TTC549 (cell line): Measurements from ENCODE around the gene ADAMTS16.

Experiments used
- FAIRE-seq: peaks from 2 replicates; lab custom pipeline; 2012; peaks lifted over from hg19 to GRCh38; lab: Jason Lieb, UNC

ADAMTS16 gene

DNA sequence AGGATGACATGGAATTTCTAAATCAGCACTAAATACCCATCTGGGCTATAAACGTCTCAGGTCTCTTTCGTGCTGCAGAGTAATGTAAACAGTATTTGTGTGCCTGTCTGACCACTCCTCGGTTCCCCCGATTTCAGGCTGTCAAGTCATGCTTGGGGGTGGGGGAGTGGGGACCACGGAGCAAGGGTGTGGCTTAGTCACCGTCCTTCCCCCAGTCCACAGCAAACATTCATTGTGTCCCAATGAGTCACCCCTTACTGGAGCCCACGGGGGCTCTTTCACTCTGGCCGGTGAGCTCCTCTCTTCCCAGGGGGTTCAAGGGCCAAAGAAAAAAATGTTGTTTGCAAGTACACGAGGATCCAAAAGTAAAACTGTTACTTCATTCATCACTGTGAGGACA is 210.0 kb downstream of the ADAMTS16 start:
- no peak for FAIRE-seq

DNA sequence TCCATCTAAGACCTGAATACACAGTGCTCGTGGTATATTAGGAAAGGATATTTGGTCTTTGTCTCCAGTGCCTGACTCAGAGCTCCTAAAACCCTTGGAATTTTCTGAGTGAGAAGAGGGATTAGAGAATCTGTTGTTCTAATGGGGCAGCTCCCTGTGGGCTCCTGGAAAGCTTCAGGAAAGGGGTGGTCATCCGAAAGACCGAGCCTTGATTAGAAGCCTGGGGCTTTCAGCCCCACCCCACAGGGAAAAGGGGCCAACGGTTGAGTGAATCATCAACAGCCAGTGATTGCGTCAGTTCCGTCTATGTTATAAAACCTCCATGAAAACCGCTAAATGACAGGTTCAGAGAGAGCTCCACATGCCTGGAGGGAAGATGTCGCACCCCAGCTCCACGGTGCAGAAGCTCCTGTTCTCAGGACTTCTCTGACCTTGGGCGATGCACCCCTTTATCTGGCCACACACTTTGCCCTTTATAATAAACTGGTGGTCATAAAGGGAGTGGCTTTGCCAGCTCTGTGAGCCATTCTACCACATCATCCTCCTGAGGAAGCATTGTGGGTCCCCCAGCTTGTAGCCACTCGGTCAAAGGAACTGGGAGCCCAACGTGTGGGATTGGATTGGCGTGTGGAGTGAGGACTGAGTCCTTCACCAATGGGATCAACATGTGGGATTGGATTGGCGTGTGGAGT is 211.3 kb downstream of the ADAMTS16 start:
- no peak for FAIRE-seq

GRCh38 chr5:5352675-5353074 is 212.5 kb downstream of the ADAMTS16 start:
- no peak for FAIRE-seq

DNA sequence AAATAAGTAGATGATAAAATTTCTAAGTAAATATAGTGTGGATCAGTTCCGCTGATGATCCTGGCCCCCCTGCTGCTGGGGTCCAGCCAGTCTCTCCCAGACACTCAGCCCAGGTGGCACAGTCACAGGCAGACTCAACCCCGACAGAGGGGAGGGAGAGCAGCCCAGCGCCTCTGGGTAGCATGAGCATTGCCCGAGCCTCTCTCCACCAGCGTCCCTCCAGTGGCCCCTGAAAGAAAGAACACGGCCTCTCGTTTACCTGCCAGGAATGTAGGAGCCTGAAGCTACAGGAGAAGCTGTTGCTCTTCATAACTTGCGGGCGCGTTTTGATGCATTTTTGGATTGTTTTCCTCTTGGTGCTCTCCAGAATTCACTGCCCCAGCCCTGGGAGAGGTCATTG is 213.6 kb downstream of the ADAMTS16 start:
- no peak for FAIRE-seq

- FAIRE-seq, result no peak
Measured at GRCh38 chr5:5356765-5357164, 216.6 kb downstream of the ADAMTS16 start.

- FAIRE-seq, result no peak
Measured at GRCh38 chr5:5359618-5360017, 219.5 kb downstream of the ADAMTS16 start.

GRCh38 chr5:5360363-5360940 is 220.3 kb downstream of the ADAMTS16 start:
- no peak for FAIRE-seq

DNA sequence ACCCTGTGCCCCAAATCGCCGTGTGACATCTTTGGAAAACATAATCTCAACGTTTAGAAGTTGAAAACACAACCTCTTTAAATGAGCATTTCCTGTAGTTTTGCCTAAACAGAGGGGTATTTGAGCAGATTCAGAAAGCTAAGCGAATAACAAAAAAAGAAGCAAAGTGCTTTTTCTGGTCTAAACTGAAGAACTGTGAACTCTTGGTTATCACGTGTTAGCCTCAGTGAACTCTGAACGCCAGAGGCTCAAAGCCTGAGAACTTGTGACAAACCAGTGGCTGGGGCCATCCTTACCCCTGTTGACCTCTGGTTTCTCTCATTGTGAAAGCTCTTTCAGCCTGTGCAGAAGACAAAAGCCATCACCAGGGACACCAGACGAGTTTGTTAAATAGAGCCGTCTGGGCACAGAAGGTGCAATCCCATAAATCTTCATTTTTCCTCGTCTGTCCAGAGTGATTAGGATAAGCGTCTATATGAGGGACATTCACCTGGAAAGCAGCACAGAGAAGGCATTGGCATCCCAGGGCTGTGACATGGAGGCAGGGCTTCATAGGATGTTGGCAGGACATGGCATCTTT is 220.9 kb downstream of the ADAMTS16 start:
- no peak for FAIRE-seq

DNA sequence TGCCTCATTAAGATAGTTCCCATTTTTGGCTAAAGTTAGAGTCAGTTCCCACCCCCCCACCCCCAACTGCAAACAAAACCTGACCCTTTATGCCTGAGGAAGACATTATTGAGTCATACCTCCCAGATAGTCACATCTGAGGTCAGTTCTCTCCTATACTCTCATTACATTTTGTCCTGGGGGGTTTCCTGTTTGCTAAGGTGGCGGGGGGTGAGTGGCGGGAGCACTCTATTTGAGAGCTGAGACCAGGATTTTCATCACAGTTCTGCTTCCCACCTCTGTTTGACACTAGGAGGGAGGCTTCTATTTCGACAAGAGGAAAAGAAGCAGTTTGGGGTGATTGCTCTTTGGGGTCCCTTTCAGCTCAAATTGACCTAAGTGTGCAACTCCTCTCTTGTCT is 222.9 kb downstream of the ADAMTS16 start:
- no peak for FAIRE-seq

DNA sequence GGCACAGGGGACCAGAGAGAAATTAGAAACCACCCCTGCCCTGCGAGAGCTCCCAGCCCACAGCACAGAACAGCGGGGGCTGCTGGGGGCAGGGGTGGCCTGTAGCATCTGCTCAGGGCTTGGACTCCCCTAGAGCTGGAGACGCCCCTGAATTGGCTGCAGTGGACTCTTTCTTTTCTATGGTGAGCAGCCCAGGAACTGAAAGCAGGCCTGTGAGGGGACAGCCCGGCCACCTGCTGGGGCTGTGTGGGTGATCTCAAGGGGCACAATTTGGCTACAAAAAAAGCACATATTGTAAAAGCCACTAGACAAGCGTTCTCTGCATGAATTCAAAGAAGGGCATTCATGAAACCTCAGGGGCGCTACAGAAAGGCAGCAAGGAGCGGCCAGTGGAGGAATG is 224.8 kb downstream of the ADAMTS16 start:
- FAIRE-seq, result no peak

DNA sequence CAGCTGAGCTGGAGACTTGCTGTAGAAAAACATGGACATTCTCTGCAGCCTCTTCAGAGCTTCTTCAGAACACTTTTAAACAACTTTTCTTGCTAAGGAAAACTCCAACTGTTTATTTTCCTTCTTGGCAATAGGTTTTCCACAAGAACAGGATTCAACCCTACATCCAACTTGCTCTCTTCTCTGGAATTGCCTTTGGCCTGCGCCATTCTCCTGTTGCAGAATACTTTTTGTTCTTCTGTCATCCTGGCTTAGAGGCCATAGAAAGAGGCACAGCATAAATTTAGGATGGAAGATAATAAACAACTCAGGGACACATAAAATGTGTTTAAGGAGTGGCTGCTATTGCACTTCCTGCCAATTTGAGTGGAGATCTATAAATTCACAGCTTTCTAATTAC is 227.6 kb downstream of the ADAMTS16 start:
- no peak for FAIRE-seq

DNA sequence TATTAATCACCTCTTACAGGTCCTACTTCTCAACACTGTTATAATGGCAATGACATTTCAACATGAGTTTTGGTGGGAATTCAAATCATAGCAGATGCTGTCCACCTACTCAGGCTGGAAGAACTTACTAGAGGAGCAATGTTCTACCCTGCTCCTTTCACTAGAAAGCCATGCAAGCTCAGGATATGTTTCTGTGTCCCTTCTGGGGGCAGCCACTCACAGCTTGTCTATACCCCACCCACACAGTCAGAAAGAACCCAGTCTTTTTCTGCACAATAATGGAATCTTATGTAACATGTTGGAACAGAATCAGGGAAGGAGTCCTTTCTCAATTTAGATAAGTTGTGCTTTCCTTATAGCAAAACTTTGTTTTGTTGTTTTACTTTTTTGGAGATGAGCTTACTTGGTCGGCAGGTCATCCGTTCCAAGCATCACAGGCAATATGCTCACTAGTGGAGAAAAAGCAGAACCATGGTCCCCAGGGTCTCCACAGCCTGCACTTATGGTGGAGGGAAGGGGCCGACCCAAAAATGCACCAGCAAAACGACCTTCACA is 229.0 kb downstream of the ADAMTS16 start:
- FAIRE-seq, result no peak
